SJSA1 (cell line): Measurements from ENCODE around the gene SCN9A. TPM values are rescaled to one million over a fixed set of nuclear protein-coding genes. Genes with fewer than 3 reads are reported as not detected.

Experiments
- DNase-seq, 2 experiments: peaks; one replicate each; pipeline ENCODE4 v3.0.0-alpha.2; 2015 to 2020; ENCODE audit warnings: low spot score in 2 of 2, low read depth in 1 of 2
- H3K27ac ChIP-seq: fragments of 250-450 bp; sonication (Bioruptor Pico); 2 replicates; pipeline ENCODE4 v1.5.1; 2020; ENCODE audit warnings: mild to moderate bottlenecking, moderate library complexity
- H3K27me3 ChIP-seq: fragments of 250-450 bp; sonication (Bioruptor Pico); replicated peaks from 2 replicates; pipeline ENCODE4 v1.5.1; 2020; ENCODE audit warnings: mild to moderate bottlenecking, moderate library complexity
- H3K36me3 ChIP-seq: fragments of 250-450 bp; sonication (Bioruptor Pico); 2 replicates; pipeline ENCODE4 v1.5.1; 2020; ENCODE audit warnings: mild to moderate bottlenecking
- H3K4me1 ChIP-seq: fragments of 250-450 bp; sonication (Bioruptor Pico); replicated peaks from 2 replicates; pipeline ENCODE4 v1.6.1; 2021; ENCODE audit warnings: mild to moderate bottlenecking
- H3K4me3 ChIP-seq: fragments of 250-450 bp; sonication (Bioruptor Pico); 2 replicates; pipeline ENCODE4 v1.5.1; 2020; ENCODE audit warnings: mild to moderate bottlenecking
- H3K9me3 ChIP-seq: fragments of 250-450 bp; sonication (Bioruptor Pico); replicated peaks from 2 replicates; pipeline ENCODE4 v1.5.1; 2020; ENCODE audit warnings: mild to moderate bottlenecking
- total RNA-seq: library from RNA; depleted of rRNA; stranded (reverse); fragments of >200 nt; shearing (Covaris generic); gene quantifications from 2 replicates; pipeline ENCODE4 v1.2.3, GENCODE V29; 2014; rRNA removed

SCN9A gene
- total RNA-seq, 1 experiment from 2014 or later, result 19.9 TPM

DNA sequence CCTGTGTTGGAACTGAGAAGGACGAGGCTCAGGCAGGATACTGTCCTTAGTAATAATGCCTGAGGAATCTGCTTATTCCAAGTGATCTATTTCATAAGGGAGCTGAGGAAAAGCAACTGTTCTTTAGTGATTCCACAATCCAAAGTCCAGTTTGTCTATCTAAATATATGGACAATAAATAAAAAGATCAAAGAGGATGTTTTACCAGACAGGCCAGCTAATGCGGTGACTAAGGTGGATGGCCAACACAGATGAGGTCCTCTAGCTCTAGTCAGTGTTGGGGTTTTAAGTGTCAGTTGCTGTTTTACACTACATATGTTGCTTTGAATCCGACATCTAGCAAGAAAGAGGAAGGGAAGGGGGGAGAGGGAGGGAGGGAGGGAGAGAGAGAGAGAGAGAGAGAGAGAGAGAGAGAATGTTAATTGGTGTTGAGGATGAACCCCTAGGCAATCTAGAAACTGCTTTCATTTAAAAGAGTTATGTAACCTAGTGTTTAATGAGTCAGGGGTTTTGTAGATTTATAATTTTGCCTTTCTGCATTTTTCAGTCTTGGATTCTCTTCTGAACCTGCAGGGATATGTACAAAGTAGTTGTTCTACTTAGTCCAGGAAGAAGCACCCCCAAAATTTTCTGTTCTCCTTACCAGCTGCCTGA, 220.9 kb downstream of the SCN9A start:
- Histone ChIP-seq H3K9me3 (no peaks in the 10 kb centered on the region), H3K27me3 (no peaks in the 10 kb centered on the region; the same call in 1 of the 2 replicates), H3K4me1 (no peaks in the 10 kb centered on the region), H3K27ac (no peak overlapping the region), H3K4me3 (no peak overlapping the region), H3K36me3 (no peaks in the 10 kb centered on the region)
- no peak for DNase-seq

DNA sequence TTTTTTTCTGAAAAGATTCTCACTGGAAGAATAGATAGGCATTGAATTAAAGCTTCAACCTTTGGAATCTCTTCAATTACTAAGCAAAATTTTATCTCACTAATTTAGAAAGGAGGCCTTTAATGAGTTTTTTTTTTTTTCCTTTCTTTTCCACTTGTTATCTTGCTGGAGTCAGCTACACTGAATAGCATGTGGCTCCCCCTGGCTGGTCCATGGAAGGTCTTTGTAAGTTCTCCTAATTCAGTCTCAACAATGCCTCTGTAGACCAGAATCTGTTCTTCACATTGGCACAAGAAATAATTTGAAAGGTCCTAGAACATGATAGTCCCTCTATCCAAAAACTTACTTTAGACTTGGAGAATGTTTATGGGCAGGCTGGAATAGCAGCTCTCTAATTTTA, 223.7 kb downstream of the SCN9A start:
- Histone ChIP-seq H3K36me3 (no peaks in the 10 kb centered on the region), H3K27me3 (no peaks in the 10 kb centered on the region; the same call in 1 of the 2 replicates), H3K9me3 (no peaks in the 10 kb centered on the region), H3K27ac (no peak overlapping the region), H3K4me1 (no peaks in the 10 kb centered on the region), H3K4me3 (no peak overlapping the region)
- DNase-seq, result no peak

DNA sequence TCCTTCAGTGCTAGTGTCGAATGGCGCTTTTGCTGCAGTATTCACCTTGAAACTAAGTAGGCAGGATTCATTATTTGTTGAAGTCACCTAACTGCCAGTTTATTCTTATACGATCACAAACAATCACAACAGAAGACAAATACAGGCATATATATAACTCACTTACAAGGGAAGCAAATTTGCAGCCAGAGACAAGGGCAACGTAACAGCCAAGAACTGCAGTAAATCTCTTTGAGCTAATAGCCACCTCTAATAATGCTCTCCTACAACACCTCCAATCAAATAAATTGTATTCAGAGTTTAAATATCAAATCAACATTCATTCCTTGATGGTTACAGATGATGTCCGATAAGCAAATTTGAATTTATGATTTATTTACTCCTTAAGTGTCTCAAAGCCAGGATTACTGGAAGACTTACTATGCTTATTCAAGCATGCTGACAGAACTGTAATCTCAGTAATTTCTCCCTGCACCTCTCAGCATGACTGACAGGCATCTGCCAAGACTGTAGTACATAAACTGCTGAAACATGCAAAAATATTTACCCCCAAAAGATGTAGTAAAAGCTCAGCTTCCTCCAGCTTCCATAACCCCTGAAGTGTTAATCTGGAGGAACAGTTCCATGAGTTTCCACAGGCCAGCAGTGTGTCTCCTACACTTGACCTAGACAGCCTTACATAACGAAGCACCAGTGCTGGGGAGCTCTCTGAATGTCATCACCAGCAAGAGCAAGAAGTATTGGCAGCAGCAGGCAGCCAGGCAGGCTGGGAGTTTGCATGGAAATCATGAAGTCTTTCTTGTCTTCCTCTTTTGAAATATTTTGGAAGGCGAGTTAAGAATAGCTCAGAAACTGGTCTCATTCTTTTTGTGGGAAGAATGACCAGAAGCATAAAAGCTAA, 227.0 kb downstream of the SCN9A start:
- no peak for DNase-seq
- no peak overlapping the region for H3K4me3 ChIP-seq
- no peaks in the 10 kb centered on the region for H3K4me1 ChIP-seq
- no peaks in the 10 kb centered on the region for H3K36me3 ChIP-seq
- H3K27ac ChIP-seq, result no peak overlapping the region
- H3K9me3 ChIP-seq, result no peaks in the 10 kb centered on the region
- no peaks in the 10 kb centered on the region for H3K27me3 ChIP-seq

DNA sequence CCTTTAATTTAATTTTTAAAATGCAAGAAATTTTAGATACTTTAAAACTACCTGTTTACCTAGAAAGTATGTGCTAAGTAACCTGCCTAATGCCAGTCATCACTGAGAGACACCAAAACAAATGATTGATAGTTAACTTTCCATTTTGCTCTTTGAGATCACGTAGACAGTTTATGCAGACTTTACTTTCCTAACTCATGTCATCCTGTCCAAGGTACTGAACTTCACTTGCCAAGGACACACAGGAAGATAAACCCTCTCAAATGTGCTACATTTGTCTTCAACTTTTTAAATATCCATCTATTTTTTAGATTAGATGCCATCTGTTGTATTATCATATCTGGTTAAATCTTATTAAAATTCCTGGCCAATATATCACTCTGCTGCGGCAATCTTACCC, 227.9 kb downstream of the SCN9A start:
- Histone ChIP-seq H3K4me1 (no peaks in the 10 kb centered on the region), H3K36me3 (no peaks in the 10 kb centered on the region), H3K9me3 (no peaks in the 10 kb centered on the region), H3K27ac (no peak overlapping the region), H3K4me3 (no peak overlapping the region), H3K27me3 (no peaks in the 10 kb centered on the region)
- DNase-seq, result no peak

Other genes with a start within 250 kb of the SCN9A start
- not detected in 2 replicates for gene SCN1A, start 247.9 kb downstream of the SCN9A start, total RNA-seq
- gene SCN7A, start 118.3 kb upstream of the SCN9A start, total RNA-seq, result 0.05 TPM in 1 of 2 replicates, not detected in the other